ENCODE data around the gene ZNF511.

Gene ZNF511

DNA sequence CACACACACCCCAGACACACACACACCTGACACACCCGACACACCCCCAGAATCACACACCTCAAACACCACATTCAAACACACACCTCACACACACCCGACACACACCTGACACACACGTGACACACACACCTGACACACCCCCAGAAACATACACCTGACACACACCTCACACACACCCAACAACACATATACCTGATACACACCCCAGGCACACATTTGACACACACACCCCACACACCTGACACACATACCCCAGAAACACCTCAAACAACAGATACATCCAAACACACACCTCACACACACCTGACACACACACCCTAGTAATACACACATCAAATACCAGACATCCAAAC, 28.6 kb downstream of the ZNF511 start:
- Histone ChIP-seq H3K4me1 (ENCODE audit: control insufficient read depth, insufficient read depth, low read length) (peaks cover 10% of the 10 kb centered on the region), H3K27me3 (ENCODE audit: control insufficient read depth, insufficient read depth, low read length) (peaks cover 68% of the 10 kb centered on the region), H3K4me3 (ENCODE audit: low read length) (no peak overlapping the region), H3K9ac (ENCODE audit: low read length) (no peak overlapping the region), H3K9me3 (ENCODE audit: control insufficient read depth, low read length) (no peaks in the 10 kb centered on the region), H3K36me3 (ENCODE audit: control insufficient read depth, insufficient read depth, low read length) (no peaks in the 10 kb centered on the region)

DNA sequence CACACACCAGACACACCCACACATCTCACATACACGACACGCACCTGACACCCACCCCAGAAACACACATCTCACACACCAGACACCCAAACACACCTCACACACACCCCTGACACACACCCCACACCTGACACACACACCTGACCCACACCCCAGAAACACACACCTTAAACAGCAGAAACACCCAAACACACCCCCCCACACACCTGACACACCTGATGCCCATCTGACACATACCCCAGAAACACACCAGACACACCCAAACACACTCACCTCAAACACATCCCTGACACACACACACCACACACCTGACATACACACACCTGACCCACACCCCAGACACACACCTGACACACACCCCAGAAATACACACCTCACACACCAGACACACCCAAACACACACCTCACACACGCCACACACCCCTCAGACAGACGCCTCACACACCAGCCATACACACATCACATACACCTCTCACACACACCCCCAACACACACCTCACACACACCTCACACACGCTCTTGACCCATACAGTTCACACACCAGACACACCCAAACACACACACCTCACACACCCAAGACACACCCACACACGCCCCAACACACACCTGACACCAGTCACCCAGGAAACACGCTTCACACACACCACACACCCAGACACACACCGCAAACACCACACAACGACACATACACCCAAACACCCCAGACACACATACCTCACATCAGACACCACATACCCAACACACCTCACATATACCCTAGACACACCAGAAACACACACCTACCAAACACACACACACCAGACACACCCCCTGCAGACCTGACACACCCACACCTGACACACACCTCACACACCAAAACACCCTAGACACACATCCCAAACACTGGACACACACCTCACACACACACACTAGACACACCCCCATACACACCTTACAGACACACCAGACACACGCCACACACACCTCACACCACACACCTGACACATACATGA, 29.7 kb downstream of the ZNF511 start:
- peaks cover 65% of the 10 kb centered on the region for H3K27me3 ChIP-seq (ENCODE audit: control insufficient read depth, insufficient read depth, low read length)
- H3K36me3 ChIP-seq (ENCODE audit: control insufficient read depth, insufficient read depth, low read length) = no peaks in the 10 kb centered on the region
- no peak overlapping the region for H3K4me3 ChIP-seq (ENCODE audit: low read length)
- peaks cover 10% of the 10 kb centered on the region for H3K4me1 ChIP-seq (ENCODE audit: control insufficient read depth, insufficient read depth, low read length)
- H3K9ac ChIP-seq (ENCODE audit: low read length) = no peak overlapping the region
- H3K9me3 ChIP-seq (ENCODE audit: control insufficient read depth, low read length) = no peaks in the 10 kb centered on the region

DNA sequence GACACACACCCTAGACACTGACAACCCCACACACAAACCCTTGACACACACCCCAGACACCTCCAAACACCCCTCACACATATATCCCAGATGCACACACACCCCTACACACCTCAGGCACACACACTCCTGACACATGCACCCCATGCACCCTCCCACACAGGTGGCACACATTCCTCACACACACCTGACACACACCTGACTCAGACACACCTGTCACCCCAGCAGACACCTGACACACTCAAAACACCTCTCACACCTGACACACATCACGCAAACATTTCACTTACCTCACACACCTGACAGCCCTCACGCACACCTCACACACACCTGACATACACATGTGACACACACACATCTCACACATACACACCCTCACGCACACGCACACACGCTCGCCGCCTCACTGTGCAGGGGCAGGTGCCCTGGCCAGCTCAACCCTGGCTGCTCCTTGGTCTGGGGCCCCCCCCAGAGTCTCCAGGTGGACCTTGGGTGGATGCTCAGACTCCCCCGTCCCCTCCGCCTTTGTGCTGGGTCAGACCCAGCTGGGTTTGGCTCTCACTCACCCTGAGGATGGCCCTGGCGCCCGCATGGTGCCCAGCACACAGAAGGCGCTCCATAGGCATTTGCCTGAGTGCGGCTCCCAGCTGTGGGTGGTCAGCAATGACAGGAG, 31.1 kb downstream of the ZNF511 start:
- H3K4me1 ChIP-seq (ENCODE audit: control insufficient read depth, insufficient read depth, low read length) = peaks cover 8% of the 10 kb centered on the region
- H3K36me3 ChIP-seq (ENCODE audit: control insufficient read depth, insufficient read depth, low read length) = no peaks in the 10 kb centered on the region
- no peak overlapping the region for H3K9ac ChIP-seq (ENCODE audit: low read length)
- H3K9me3 ChIP-seq (ENCODE audit: control insufficient read depth, low read length) = no peaks in the 10 kb centered on the region
- peaks cover 59% of the 10 kb centered on the region for H3K27me3 ChIP-seq (ENCODE audit: control insufficient read depth, insufficient read depth, low read length)
- no peak overlapping the region for H3K4me3 ChIP-seq (ENCODE audit: low read length)

DNA sequence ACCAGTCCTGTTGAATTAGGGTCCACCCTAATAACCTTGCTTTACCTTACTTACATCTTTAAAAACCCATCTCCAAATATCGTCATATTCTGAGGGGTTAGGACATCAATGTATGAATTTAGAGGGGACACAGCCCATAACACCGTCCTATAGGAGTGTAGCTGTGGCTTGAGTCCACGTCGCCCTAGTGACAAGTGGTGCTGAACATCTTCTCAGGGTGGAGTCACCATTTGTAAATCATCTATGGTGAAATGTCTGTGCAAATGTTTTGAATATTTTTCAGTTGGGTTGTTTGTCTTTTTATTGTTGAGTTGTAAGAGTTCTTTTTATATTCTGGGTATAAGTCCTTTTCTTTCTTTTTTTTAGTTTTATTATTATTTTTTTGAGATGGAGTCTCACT, 33.3 kb downstream of the ZNF511 start:
- H3K4me1 ChIP-seq (ENCODE audit: control insufficient read depth, insufficient read depth, low read length) = peaks cover 5% of the 10 kb centered on the region
- no peak overlapping the region for H3K9ac ChIP-seq (ENCODE audit: low read length)
- H3K9me3 ChIP-seq (ENCODE audit: control insufficient read depth, low read length) = no peaks in the 10 kb centered on the region
- no peaks in the 10 kb centered on the region for H3K36me3 ChIP-seq (ENCODE audit: control insufficient read depth, insufficient read depth, low read length)
- peaks cover 37% of the 10 kb centered on the region for H3K27me3 ChIP-seq (ENCODE audit: control insufficient read depth, insufficient read depth, low read length)
- no peak overlapping the region for H3K4me3 ChIP-seq (ENCODE audit: low read length)

DNA sequence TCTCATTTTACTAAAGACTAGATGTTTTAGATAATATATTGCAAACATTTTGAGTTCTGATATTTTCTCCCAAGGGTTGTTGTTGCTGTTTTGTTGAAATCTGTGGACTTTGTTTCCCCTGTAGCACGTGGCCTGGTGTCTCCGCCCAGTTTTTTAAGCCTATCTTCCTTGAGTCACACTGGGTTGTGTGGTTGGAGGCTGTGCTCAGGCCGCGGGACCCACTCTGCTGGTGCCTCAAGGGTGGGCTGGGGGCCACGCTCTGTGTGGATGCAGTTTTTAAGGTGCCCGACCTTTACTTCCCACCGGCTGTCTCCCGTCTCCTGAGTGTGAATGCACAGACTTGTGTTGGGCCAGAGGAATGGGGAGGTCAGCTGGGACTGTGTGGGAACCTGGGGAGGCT, 34.2 kb downstream of the ZNF511 start:
- H3K27me3 ChIP-seq (ENCODE audit: control insufficient read depth, insufficient read depth, low read length) = peaks cover 28% of the 10 kb centered on the region
- no peaks in the 10 kb centered on the region for H3K9me3 ChIP-seq (ENCODE audit: control insufficient read depth, low read length)
- H3K36me3 ChIP-seq (ENCODE audit: control insufficient read depth, insufficient read depth, low read length) = no peaks in the 10 kb centered on the region
- H3K9ac ChIP-seq (ENCODE audit: low read length) = no peak overlapping the region
- no peak overlapping the region for H3K4me3 ChIP-seq (ENCODE audit: low read length)
- peaks cover 10% of the 10 kb centered on the region for H3K4me1 ChIP-seq (ENCODE audit: control insufficient read depth, insufficient read depth, low read length)

DNA sequence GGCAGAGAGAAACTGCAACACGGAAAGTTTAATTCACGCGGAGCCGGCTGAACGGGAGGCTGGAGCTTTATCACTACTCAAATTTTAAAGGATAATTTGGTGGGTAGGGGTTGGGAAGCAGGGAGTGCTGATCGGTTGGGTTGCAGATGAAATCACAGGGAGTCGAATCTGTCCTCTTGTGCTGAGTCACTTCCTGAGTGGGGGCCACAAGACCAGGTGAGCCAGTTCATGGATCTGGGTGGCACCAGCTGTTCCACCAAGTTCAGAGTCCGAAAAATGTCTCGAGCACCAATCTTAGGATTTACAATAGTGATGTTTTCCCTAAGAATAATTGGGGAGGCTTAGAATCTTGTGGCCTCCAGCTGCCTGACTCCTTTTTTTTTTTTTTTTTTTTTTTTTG, 34.8 kb downstream of the ZNF511 start:
- Histone ChIP-seq H3K9ac (ENCODE audit: low read length) (no peak overlapping the region), H3K4me1 (ENCODE audit: control insufficient read depth, insufficient read depth, low read length) (peaks cover 13% of the 10 kb centered on the region), H3K36me3 (ENCODE audit: control insufficient read depth, insufficient read depth, low read length) (no peaks in the 10 kb centered on the region), H3K9me3 (ENCODE audit: control insufficient read depth, low read length) (no peaks in the 10 kb centered on the region), H3K4me3 (ENCODE audit: low read length) (no peak overlapping the region), H3K27me3 (ENCODE audit: control insufficient read depth, insufficient read depth, low read length) (peaks cover 22% of the 10 kb centered on the region)

DNA sequence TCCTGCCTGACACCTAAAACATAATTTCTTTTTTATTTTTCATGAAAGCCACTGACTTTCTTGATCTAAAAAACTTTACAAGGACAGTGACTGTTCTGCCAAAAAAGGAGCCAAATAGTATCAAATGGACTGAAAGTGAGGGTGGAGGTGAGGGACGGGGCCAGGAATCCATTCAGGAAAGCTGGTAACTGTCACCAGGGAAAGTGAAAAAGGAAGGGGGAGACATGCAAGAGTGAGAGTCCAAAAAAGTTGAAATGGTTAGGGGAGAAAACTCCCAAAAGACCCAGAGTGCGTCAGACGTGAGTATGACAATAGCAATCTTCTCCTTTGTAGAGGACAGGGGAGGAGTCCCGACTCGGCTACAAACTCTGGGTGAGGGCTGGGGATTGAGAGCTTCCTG, 35.5 kb downstream of the ZNF511 start:
- no peaks in the 10 kb centered on the region for H3K36me3 ChIP-seq (ENCODE audit: control insufficient read depth, insufficient read depth, low read length)
- H3K27me3 ChIP-seq (ENCODE audit: control insufficient read depth, insufficient read depth, low read length) = peaks cover 16% of the 10 kb centered on the region
- no peak overlapping the region for H3K9ac ChIP-seq (ENCODE audit: low read length)
- peaks cover 13% of the 10 kb centered on the region for H3K4me1 ChIP-seq (ENCODE audit: control insufficient read depth, insufficient read depth, low read length)
- H3K9me3 ChIP-seq (ENCODE audit: control insufficient read depth, low read length) = no peaks in the 10 kb centered on the region
- H3K4me3 ChIP-seq (ENCODE audit: low read length) = no peak overlapping the region

DNA sequence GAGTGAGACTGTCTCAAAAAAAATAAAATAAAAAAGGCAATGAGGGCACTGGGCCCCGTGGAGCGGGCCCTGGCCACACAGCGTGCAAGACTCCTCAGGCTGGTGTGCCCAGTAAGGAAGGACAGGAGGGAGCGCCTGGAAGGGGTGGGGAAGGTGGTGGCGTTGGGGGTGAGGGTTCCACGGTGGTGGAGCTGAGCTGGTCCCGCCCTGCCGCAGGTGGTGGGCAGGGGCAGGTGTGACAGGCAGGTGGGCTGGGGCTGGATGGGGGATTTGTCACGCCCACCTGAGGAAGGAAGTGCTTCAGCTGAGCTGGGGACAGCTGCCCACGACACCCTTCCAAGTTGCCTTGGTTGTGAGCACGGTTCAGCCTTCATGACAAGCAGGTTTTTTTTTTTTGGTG, 37.7 kb downstream of the ZNF511 start:
- no peaks in the 10 kb centered on the region for H3K9me3 ChIP-seq (ENCODE audit: control insufficient read depth, low read length)
- H3K4me1 ChIP-seq (ENCODE audit: control insufficient read depth, insufficient read depth, low read length) = peaks cover 13% of the 10 kb centered on the region
- H3K27me3 ChIP-seq (ENCODE audit: control insufficient read depth, insufficient read depth, low read length) = peaks cover 16% of the 10 kb centered on the region
- H3K4me3 ChIP-seq (ENCODE audit: low read length) = no peak overlapping the region
- no peak overlapping the region for H3K9ac ChIP-seq (ENCODE audit: low read length)
- H3K36me3 ChIP-seq (ENCODE audit: control insufficient read depth, insufficient read depth, low read length) = no peaks in the 10 kb centered on the region

DNA sequence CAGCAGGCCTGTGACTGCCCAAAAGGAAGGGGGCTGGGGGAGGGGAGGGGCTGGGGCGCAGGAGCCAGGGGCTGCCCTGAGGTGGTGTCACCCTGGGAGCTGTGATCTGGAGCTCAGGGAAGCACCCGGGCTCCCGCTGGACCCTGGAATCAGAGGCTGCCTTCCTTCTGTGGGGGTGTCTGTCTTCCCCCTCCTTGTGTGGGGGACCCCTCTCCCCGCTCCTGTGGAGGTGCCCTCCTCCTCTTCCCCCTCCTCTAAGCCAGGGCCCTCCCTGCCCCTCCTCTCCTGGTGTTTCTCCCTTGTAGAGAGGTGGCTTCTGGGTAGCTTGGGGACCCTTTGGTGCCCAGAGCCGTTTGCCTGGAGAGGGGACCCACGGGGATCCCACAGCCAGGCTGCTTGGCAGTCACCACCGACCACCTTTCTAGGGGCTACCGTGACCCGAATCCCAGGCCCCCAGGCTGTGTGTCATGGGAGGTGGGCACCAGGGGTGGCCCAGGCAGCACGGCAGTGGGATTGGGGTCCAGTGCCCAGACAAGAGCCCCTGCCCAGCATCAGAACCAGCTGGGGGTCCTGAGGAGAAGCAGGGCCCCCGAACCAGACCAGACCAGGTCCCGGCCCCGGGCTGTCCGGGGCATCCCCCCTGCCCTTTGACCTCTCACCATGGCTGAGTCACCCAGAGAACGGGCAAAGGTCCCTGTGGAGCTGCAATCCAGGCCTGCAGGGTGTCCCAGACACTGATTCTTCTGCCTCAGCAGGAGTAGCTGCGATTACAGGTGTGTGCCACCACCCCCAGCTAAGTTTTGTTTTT, 39.2 kb downstream of the ZNF511 start:
- Histone ChIP-seq H3K9ac (ENCODE audit: low read length) (no peak overlapping the region), H3K36me3 (ENCODE audit: control insufficient read depth, insufficient read depth, low read length) (no peaks in the 10 kb centered on the region), H3K4me1 (ENCODE audit: control insufficient read depth, insufficient read depth, low read length) (peaks cover 13% of the 10 kb centered on the region), H3K4me3 (ENCODE audit: low read length) (no peak overlapping the region), H3K9me3 (ENCODE audit: control insufficient read depth, low read length) (no peaks in the 10 kb centered on the region), H3K27me3 (ENCODE audit: control insufficient read depth, insufficient read depth, low read length) (peaks cover 9% of the 10 kb centered on the region)

DNA sequence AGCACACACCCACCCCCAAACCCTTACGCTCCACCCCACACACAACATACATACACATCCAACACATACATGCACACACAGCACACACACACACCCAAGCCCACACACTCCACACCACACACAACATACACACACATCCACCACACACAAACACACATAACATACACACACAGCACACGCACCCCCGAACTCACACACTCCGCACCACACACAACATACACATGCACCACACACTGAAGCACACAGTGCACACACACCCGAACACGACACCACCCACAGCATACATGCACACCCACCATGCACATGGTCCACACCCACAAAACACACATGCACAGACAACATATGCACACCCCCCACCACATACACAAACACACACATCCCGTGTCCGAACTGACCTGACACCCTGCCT, 40.5 kb downstream of the ZNF511 start:
- no peak overlapping the region for H3K9ac ChIP-seq (ENCODE audit: low read length)
- peaks cover 3% of the 10 kb centered on the region for H3K27me3 ChIP-seq (ENCODE audit: control insufficient read depth, insufficient read depth, low read length)
- H3K4me3 ChIP-seq (ENCODE audit: low read length) = no peak overlapping the region
- no peaks in the 10 kb centered on the region for H3K9me3 ChIP-seq (ENCODE audit: control insufficient read depth, low read length)
- no peaks in the 10 kb centered on the region for H3K36me3 ChIP-seq (ENCODE audit: control insufficient read depth, insufficient read depth, low read length)
- H3K4me1 ChIP-seq (ENCODE audit: control insufficient read depth, insufficient read depth, low read length) = peaks cover 13% of the 10 kb centered on the region

DNA sequence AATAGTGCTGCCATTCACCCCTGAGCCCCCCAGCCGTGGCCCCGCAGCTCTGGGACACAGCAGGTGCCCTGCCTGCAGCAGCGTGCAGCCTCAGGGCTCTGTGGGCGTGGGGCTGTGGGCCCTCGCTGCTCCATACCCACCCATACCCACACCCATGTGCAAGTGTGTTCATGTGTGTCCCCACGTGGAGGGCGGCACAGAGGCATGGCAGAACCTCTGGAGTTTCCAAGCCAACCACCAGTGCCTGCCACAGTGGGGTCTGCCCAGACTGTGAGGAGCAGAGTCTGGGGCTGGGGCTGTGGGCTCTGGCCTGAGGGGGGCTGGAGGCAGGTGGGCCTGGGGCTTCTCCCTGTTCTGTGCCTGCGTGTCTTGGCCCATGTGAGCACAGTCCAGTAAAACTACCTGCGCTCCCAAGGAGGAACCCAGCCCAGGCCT, 40.9 kb downstream of the ZNF511 start:
- peaks cover 3% of the 10 kb centered on the region for H3K27me3 ChIP-seq (ENCODE audit: control insufficient read depth, insufficient read depth, low read length)
- no peak overlapping the region for H3K9ac ChIP-seq (ENCODE audit: low read length)
- H3K36me3 ChIP-seq (ENCODE audit: control insufficient read depth, insufficient read depth, low read length) = no peaks in the 10 kb centered on the region
- peaks cover 13% of the 10 kb centered on the region for H3K4me1 ChIP-seq (ENCODE audit: control insufficient read depth, insufficient read depth, low read length)
- no peaks in the 10 kb centered on the region for H3K9me3 ChIP-seq (ENCODE audit: control insufficient read depth, low read length)
- H3K4me3 ChIP-seq (ENCODE audit: low read length) = no peak overlapping the region
